ENCODE data around the gene CFAP46. TPM values are rescaled to one million over a fixed set of nuclear protein-coding genes. Genes with fewer than 3 reads are reported as not detected.

Gene CFAP46
- total and polyA plus RNA-seq, 2 of the 8 experiments (the other 6 are each of a cell fraction or from before 2014, with no cell fraction given), result 2.6 to 4.8 TPM

GRCh38 chr10:132841615-132841975 is 100.8 kb downstream of the CFAP46 start:
- DNase-seq (ENCODE audit: low read depth in 1 of 2, low spot score in 2 of 2) (no peak), FAIRE-seq (no peak)
- H2AK5ac ChIP-seq (ENCODE audit: low read depth, low read length), result no peak overlapping the region
- no peaks in the 10 kb centered on the region for H3K27me3 ChIP-seq (replicated peaks in 1 of 4; ENCODE audit: control insufficient read depth in 3 of 4, extremely low read depth in 1 of 4, insufficient read depth in 3 of 4, low read length in 3 of 4)
- no peak overlapping the region for H3K27ac ChIP-seq (ENCODE audit: low read depth, low read length)
- H4K5ac ChIP-seq (ENCODE audit: insufficient read length, low read depth, low read length), result no peak overlapping the region
- H2BK15ac ChIP-seq (ENCODE audit: low read length), result no peak overlapping the region
- no peaks in the 10 kb centered on the region for H3K36me3 ChIP-seq (ENCODE audit: control insufficient read depth in 2 of 4, insufficient read depth in 4 of 4, low read length in 3 of 4)
- no peaks in the 10 kb centered on the region for H3K23me2 ChIP-seq (ENCODE audit: low read depth, low read length)
- H3K56ac ChIP-seq (replicated peaks; ENCODE audit: insufficient read length, low read depth, low read length), result no peak overlapping the region
- H3K4ac ChIP-seq (replicated peaks; ENCODE audit: insufficient read length, low read depth, low read length), result no peak overlapping the region
- peaks cover 19% of the 10 kb centered on the region in 2 experiments for H3K9me3 ChIP-seq (ENCODE audit: insufficient read depth in 2 of 2, low read depth in 1 of 2, low read length in 1 of 2)
- no peak overlapping the region for H2BK5ac ChIP-seq (ENCODE audit: low read depth, low read length)
- no peaks in the 10 kb centered on the region for H3K79me1 ChIP-seq (ENCODE audit: low read depth, low read length)
- no peaks in the 10 kb centered on the region; a peak in 1 of 7 replicates for H3K4me1 ChIP-seq (replicated peaks in 1 of 4; ENCODE audit: control insufficient read depth in 3 of 4, insufficient read depth in 4 of 4, low read length in 3 of 4)
- H2BK12ac ChIP-seq (ENCODE audit: low read depth, low read length), result no peak overlapping the region
- ChIA-PET CTCF (ENCODE audit: partially characterized antibody) (interaction anchor here (0.6 to 1.3 kb wide), 4 partner anchors 14 to 273 kb away, joined by 3 to 7 read pairs (median 4); no protein-coding TSS in a partner anchor), POLR2A (ENCODE audit: partially characterized antibody) (no interaction called here)
- peaks cover 0 to 3% of the 10 kb centered on the region in 2 experiments for H4K20me1 ChIP-seq (replicated peaks in 1 of 2; ENCODE audit: control insufficient read depth in 1 of 2, insufficient read depth in 2 of 2, low read length in 2 of 2)
- WGBS, 2 experiments (ENCODE audit: extremely low coverage in 1 of 2, insufficient coverage in 1 of 2, insufficient read length in 1 of 2, insufficient replicate concordance in 2 of 2, low coverage in 1 of 2, low lambda C conversion rate in 2 of 2, missing lambda C conversion rate in 1 of 2), result 81% methylated on average over 3 of the region's 3 CpGs; no CpG with 5 or more reads in 1 of the 2 experiments
- H4K8ac ChIP-seq (ENCODE audit: extremely low read depth, insufficient read depth, low read length), result no peak overlapping the region
- H3K18ac ChIP-seq (ENCODE audit: extremely low read depth, low read length), result no peak overlapping the region
- H4K91ac ChIP-seq (replicated peaks; ENCODE audit: insufficient read length, low read length), result no peak overlapping the region
- H2BK20ac ChIP-seq (ENCODE audit: low read length), result no peak overlapping the region
- H3K4me2 ChIP-seq (ENCODE audit: insufficient read depth in 1 of 2, low read depth in 2 of 2, low read length in 2 of 2), result no peak overlapping the region
- no peaks in the 10 kb centered on the region for H3K79me2 ChIP-seq (ENCODE audit: control insufficient read depth in 1 of 2, insufficient read depth in 2 of 2, low read length in 2 of 2)
- H3K14ac ChIP-seq (ENCODE audit: insufficient read length), result no peak overlapping the region
- H3K23ac ChIP-seq (ENCODE audit: insufficient read length), result no peak overlapping the region
- H3K4me3 ChIP-seq (ENCODE audit: extremely low read depth in 1 of 4, insufficient read depth in 2 of 4, low read depth in 3 of 4, low read length in 4 of 4), result no peak overlapping the region
- no peak for TF ChIP-seq CTBP2 (IDR thresholded peaks at IDR 0.05; ENCODE audit: borderline replicate concordance, insufficient read depth, insufficient read length, low read length)
- no peak for TF ChIP-seq BACH1 (IDR thresholded peaks at IDR 0.05; ENCODE audit: low read length)
- no peak for TF ChIP-seq NANOG (IDR thresholded peaks at IDR 0.05; ENCODE audit: insufficient read depth, low read depth, low read length, poor library complexity, severe bottlenecking)
- TF ChIP-seq SP2 (IDR thresholded peaks at IDR 0.05; ENCODE audit: low read length), result no peak
- no peak for TF ChIP-seq NRF1 (IDR thresholded peaks at IDR 0.05; ENCODE audit: low read depth, low read length)
- TF ChIP-seq CBX8 (IDR thresholded peaks at IDR 0.05; ENCODE audit: borderline replicate concordance, low read depth, low read length), result no peak
- no peak for TF ChIP-seq TBP (IDR thresholded peaks at IDR 0.05; ENCODE audit: low read depth, low read length)
- no peak for TF ChIP-seq EZH2 (IDR thresholded peaks at IDR 0.05; ENCODE audit: low read depth, low read length, severe bottlenecking)
- TF ChIP-seq MAFK (IDR thresholded peaks at IDR 0.05; ENCODE audit: low read depth, low read length), result no peak
- no peak for TF ChIP-seq KDM5A (IDR thresholded peaks at IDR 0.05; ENCODE audit: low read length)
- no peak for TF ChIP-seq HDAC2 (IDR thresholded peaks at IDR 0.05; ENCODE audit: borderline replicate concordance in 1 of 2, low read depth in 2 of 2, low read length in 2 of 2)
- TF ChIP-seq, protein P1, sequence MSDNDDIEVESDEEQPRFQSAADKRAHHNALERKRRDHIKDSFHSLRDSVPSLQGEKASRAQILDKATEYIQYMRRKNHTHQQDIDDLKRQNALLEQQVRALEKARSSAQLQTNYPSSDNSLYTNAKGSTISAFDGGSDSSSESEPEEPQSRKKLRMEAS (IDR thresholded peaks at IDR 0.05), result no peak
- TF ChIP-seq ASH2L (IDR thresholded peaks at IDR 0.05; ENCODE audit: low read length), result no peak
- no peak for TF ChIP-seq GTF2F1 (IDR thresholded peaks at IDR 0.05; ENCODE audit: borderline replicate concordance, low read depth, low read length)
- TF ChIP-seq TCF12 (IDR thresholded peaks at IDR 0.05; ENCODE audit: low read depth, low read length), result no peak
- H3K9ac ChIP-seq (replicated peaks in 1 of 4; ENCODE audit: extremely low read depth in 1 of 4, low read depth in 3 of 4, low read length in 3 of 4), result no peak overlapping the region
- H2AFZ ChIP-seq (ENCODE audit: low read length), result no peak overlapping the region
- no peak overlapping the region for H2BK120ac ChIP-seq (replicated peaks; ENCODE audit: low read depth, low read length)
